HepG2 (cell line): ENCODE data around the gene YIF1B. TPM values are rescaled to one million over a fixed set of nuclear protein-coding genes. Genes with fewer than 3 reads are reported as not detected.

ENCODE experiments used
- ATAC-seq: fragments of 200-7000 bp; cut with Tn5 transposase; 3 replicates; pipeline ENCODE4 v1.9.1; 2020; ENCODE audit warnings: mild to moderate bottlenecking, moderate library complexity
- BruUV-seq: library from RNA; stranded (reverse); fragments of 400-500 nt; replicated peaks from 2 replicates; lab custom pipeline; 2021; lab: Mats Ljungman, UMichigan
- CTCF ChIA-PET: fragments of 300-600 bp; formaldehyde crosslinking; extraction: SDS; loops from one replicate; lab custom pipeline; 2021; ENCODE audit warnings: low total read pairs, inconsistent platforms, low intra/inter-chr PET ratio; lab: Yijun Ruan, JAX
- POLR2A ChIA-PET: fragments of 350-600 bp; sonication (Branson Sonifier 250); formaldehyde crosslinking; loops from one replicate; lab custom pipeline; 2020; ENCODE audit warnings: antibody characterized with exemption, inconsistent platforms; lab: Yijun Ruan, JAX
- DNase-seq: peaks from one replicate; pipeline ENCODE4 v3.0.0-alpha.2; 2015; ENCODE audit warnings: low spot score
- FAIRE-seq: peaks from 3 replicates; lab custom pipeline; 2011; peaks lifted over from hg19 to GRCh38; lab: Jason Lieb, UNC
- H2AFZ ChIP-seq: one replicate; pipeline ENCODE4 v1.6.1; 2011; ENCODE audit warnings: low read length, inconsistent platforms
- H3K27ac ChIP-seq: fragments of 300-600 bp; 3 replicates; pipeline ENCODE4 v1.8.0; 2011; ENCODE audit warnings: mixed run types, mild to moderate bottlenecking, mixed read lengths, low read length, inconsistent platforms; ENCODE audit not compliant: insufficient read depth; ENCODE audit errors: extremely low read length
- H3K27me3 ChIP-seq, 2 experiments: fragments of 200-600 bp in 1 of 2; 2 replicates in 1 of 2; 3 replicates in 1 of 2; pipeline versions ENCODE4 v1.6.0 to v1.8.0; 2011; ENCODE audit warnings: low read length in 2 of 2, mild to moderate bottlenecking in 2 of 2, moderate library complexity in 2 of 2, inconsistent platforms in 1 of 2; ENCODE audit not compliant: insufficient read depth in 2 of 2, control insufficient read depth in 1 of 2
- H3K36me3 ChIP-seq, 2 experiments: fragments of 200-600 bp in 1 of 2; replicated peaks in 1 of 2; 2 replicates in 1 of 2; 3 replicates in 1 of 2; pipeline versions ENCODE4 v1.5.1 to v1.8.0; 2011; ENCODE audit warnings: low read length in 2 of 2, inconsistent platforms in 1 of 2; ENCODE audit not compliant: insufficient read depth in 2 of 2, control insufficient read depth in 1 of 2
- H3K4me1 ChIP-seq: 2 replicates; pipeline ENCODE4 v1.5.1; 2012; ENCODE audit warnings: low read length, inconsistent platforms; ENCODE audit not compliant: insufficient read depth
- H3K4me2 ChIP-seq: 2 replicates; pipeline ENCODE4 v1.6.0; 2011; ENCODE audit warnings: low read depth, low read length, inconsistent platforms
- H3K4me3 ChIP-seq, 3 experiments: fragments of 200-600 bp in 1 of 3; sonication (generic), shearing (Covaris generic) in 1 of 3; replicated peaks in 1 of 3; 2 replicates each; pipeline ENCODE4 v1.5.1; 2011 to 2016; ENCODE audit warnings: low read length in 3 of 3, inconsistent platforms in 2 of 3, low read depth in 2 of 3, mild to moderate bottlenecking in 2 of 3, control low read depth in 1 of 3, mixed read lengths in 1 of 3; ENCODE audit not compliant: insufficient read depth in 1 of 3
- H3K79me2 ChIP-seq: one replicate; pipeline ENCODE4 v1.6.1; 2011; ENCODE audit warnings: low read length, inconsistent platforms; ENCODE audit not compliant: insufficient read depth
- H3K9ac ChIP-seq: 2 replicates; pipeline ENCODE4 v1.6.0; 2011; ENCODE audit warnings: mild to moderate bottlenecking, low read depth, low read length, inconsistent platforms; ENCODE audit not compliant: insufficient read depth
- H3K9me3 ChIP-seq: 2 replicates; pipeline ENCODE4 v1.5.1; 2012; ENCODE audit warnings: mild to moderate bottlenecking, low read length
- H4K20me1 ChIP-seq: 2 replicates; pipeline ENCODE4 v1.6.0; 2011; ENCODE audit warnings: inconsistent platforms, mild to moderate bottlenecking, low read length, moderate library complexity; ENCODE audit not compliant: insufficient read depth
- CREB3 ChIP-seq: sonication (generic); formaldehyde crosslinking; IDR thresholded peaks from 2 replicates; pipeline ENCODE4 v1.5.0; 2020; ENCODE audit warnings: missing genetic modification reagents
- CTCF ChIP-seq: sonication (generic); formaldehyde crosslinking; IDR thresholded peaks from 2 replicates; pipeline ENCODE4 v1.5.0; 2020; ENCODE audit warnings: mild to moderate bottlenecking, missing genetic modification reagents, moderate library complexity
- EED ChIP-seq: sonication (generic); formaldehyde crosslinking; IDR thresholded peaks from 2 replicates; pipeline ENCODE4 v1.5.0; 2020; ENCODE audit warnings: mild to moderate bottlenecking, missing genetic modification reagents
- ELF4 ChIP-seq: sonication (generic); formaldehyde crosslinking; IDR thresholded peaks from 2 replicates; pipeline ENCODE4 v1.5.0; 2020; ENCODE audit warnings: missing genetic modification reagents, mild to moderate bottlenecking, moderate library complexity, borderline replicate concordance
- HMGXB4 ChIP-seq, 2 experiments: sonication (generic) in 1 of 2; formaldehyde crosslinking in 1 of 2; IDR thresholded peaks; 2 replicates each; pipeline versions ENCODE4 v1.4.0 to v1.6.1; 2018 to 2020; ENCODE audit warnings: missing genetic modification reagents in 2 of 2, borderline replicate concordance in 1 of 2, low read depth in 1 of 2, mild to moderate bottlenecking in 1 of 2, missing biosample characterization in 1 of 2
- KDM5A ChIP-seq: fragments of 200-600 bp; sonication (generic); IDR thresholded peaks from 2 replicates; pipeline ENCODE4 v1.7.0; 2018; ENCODE audit warnings: antibody characterized with exemption, mild to moderate bottlenecking, low read length, borderline replicate concordance
- TCF12 ChIP-seq, 2 experiments: fragments of 450-650 bp in 1 of 2; sonication (generic) in 1 of 2; formaldehyde crosslinking in 1 of 2; IDR thresholded peaks; 2 replicates each; pipeline versions ENCODE4 v1.6.1 to v1.8.0; 2017 to 2022; ENCODE audit warnings: antibody characterized with exemption in 1 of 2, mild to moderate bottlenecking in 1 of 2, missing genetic modification reagents in 1 of 2, moderate library complexity in 1 of 2
- ZFX ChIP-seq: sonication (generic); formaldehyde crosslinking; IDR thresholded peaks from 2 replicates; pipeline ENCODE4 v1.4.0; 2020; ENCODE audit warnings: mild to moderate bottlenecking, low read depth, missing genetic modification reagents, moderate library complexity
- ZNF276 ChIP-seq: sonication (generic); formaldehyde crosslinking; IDR thresholded peaks from 2 replicates; pipeline ENCODE4 v1.4.0; 2020; ENCODE audit warnings: mild to moderate bottlenecking, low read depth, missing genetic modification reagents
- WGBS: methylation state at CpG from one replicate; pipeline ENCODE4 v1.1.6; 2017; ENCODE audit warnings: low lambda C conversion rate; 5-methylcytosine and 5-hydroxymethylcytosine counted together
- in situ Hi-C: cut with HindIII; loops from 2 replicates; pipeline ENCODE4 v1.10.0; 2017; ENCODE audit warnings: low pct_unique_long_range_greater_than_20kb; ENCODE audit not compliant: extremely low pct_ligation_motif_present
- intact Hi-C: fragments of 100-400 bp; cut with micrococcal nuclease; formaldehyde crosslinking; loops from one replicate; pipeline ENCODE4 v1.10.0; 2022; ENCODE audit not compliant: unreplicated experiment
- polyA plus RNA-seq, 8 experiments: library from polyadenylated mRNA; depleted of rRNA in 3 of 8; stranded (reverse) in 7 of 8; unstranded in 1 of 8; fragments of >200 nt; fragmentation: Illumina TruSeq in 4 of 8; extraction: Trizol in 4 of 8; gene quantifications; 2 replicates each; pipeline versions ENCODE4 v1.2.1 to v1.2.3, GENCODE V29; 2011 to 2016; ENCODE audit warnings: low read depth in 4 of 8, missing spikeins in 1 of 8, mixed read lengths in 1 of 8; ENCODE audit not compliant: insufficient read depth in 1 of 8
- total RNA-seq, 5 experiments: library from RNA; depleted of rRNA; stranded (reverse); fragments of >200 nt; fragmentation: Illumina TruSeq; extraction: Trizol; gene quantifications; 2 replicates each; pipeline ENCODE4 v1.2.3, GENCODE V29; 2016; ENCODE audit warnings: low read depth in 1 of 5
- TF ChIP-seq, protein P1 (sequence below): sonication (generic); formaldehyde crosslinking; IDR thresholded peaks from 2 replicates; pipeline ENCODE4 v1.4.0; 2020; ENCODE audit warnings: missing genetic modification reagents, borderline replicate concordance

YIF1B gene
- total and polyA plus RNA-seq, 2 of the 13 experiments (the other 11 are each of a cell fraction or from before 2014, with no cell fraction given): 41.4 to 85.2 TPM

DNA sequence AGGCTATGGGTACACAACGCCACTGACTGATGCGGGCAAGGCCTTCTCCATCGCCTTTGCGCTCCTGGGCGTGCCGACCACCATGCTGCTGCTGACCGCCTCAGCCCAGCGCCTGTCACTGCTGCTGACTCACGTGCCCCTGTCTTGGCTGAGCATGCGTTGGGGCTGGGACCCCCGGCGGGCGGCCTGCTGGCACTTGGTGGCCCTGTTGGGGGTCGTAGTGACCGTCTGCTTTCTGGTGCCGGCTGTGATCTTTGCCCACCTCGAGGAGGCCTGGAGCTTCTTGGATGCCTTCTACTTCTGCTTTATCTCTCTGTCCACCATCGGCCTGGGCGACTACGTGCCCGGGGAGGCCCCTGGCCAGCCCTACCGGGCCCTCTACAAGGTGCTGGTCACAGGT is 10.8 kb upstream of the YIF1B start:
- ChIA-PET CTCF (no interaction called here), POLR2A (no interaction called here)
- no peak for FAIRE-seq
- Histone ChIP-seq H3K4me3 (no peak overlapping the region), H3K4me2 (no peak overlapping the region), H3K27ac (no peak overlapping the region), H3K27me3 (peaks cover under 1 to 18% of the 10 kb centered on the region in 2 experiments; a peak in 3 of 5 replicates), H4K20me1 (no peaks in the 10 kb centered on the region), H3K9ac (no peak overlapping the region), H3K79me2 (no peaks in the 10 kb centered on the region), H3K4me1 (no peaks in the 10 kb centered on the region), H2AFZ (no peak overlapping the region), H3K9me3 (no peaks in the 10 kb centered on the region), H3K36me3 (no peaks in the 10 kb centered on the region)
- BruUV-seq: no TSS peak
- intact Hi-C loops: no loop called here
- in situ Hi-C loops: no loop called here
- WGBS: 75% methylated on average over 9 of the region's 22 CpGs
- DNase-seq: no peak
- no peak for ATAC-seq
- TF ChIP-seq, protein P1, sequence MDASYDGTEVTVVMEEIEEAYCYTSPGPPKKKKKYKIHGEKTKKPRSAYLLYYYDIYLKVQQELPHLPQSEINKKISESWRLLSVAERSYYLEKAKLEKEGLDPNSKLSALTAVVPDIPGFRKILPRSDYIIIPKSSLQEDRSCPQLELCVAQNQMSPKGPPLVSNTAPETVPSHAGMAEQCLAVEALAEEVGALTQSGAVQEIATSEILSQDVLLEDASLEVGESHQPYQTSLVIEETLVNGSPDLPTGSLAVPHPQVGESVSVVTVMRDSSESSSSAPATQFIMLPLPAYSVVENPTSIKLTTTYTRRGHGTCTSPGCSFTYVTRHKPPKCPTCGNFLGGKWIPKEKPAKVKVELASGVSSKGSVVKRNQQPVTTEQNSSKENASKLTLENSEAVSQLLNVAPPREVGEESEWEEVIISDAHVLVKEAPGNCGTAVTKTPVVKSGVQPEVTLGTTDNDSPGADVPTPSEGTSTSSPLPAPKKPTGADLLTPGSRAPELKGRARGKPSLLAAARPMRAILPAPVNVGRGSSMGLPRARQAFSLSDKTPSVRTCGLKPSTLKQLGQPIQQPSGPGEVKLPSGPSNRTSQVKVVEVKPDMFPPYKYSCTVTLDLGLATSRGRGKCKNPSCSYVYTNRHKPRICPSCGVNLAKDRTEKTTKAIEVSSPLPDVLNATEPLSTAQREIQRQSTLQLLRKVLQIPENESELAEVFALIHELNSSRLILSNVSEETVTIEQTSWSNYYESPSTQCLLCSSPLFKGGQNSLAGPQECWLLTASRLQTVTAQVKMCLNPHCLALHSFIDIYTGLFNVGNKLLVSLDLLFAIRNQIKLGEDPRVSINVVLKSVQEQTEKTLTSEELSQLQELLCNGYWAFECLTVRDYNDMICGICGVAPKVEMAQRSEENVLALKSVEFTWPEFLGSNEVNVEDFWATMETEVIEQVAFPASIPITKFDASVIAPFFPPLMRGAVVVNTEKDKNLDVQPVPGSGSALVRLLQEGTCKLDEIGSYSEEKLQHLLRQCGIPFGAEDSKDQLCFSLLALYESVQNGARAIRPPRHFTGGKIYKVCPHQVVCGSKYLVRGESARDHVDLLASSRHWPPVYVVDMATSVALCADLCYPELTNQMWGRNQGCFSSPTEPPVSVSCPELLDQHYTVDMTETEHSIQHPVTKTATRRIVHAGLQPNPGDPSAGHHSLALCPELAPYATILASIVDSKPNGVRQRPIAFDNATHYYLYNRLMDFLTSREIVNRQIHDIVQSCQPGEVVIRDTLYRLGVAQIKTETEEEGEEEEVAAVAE (CRISPR knock-in tag): no peak
- TF ChIP-seq TCF12 (IDR thresholded peaks at IDR 0.05) (no peak), TCF12 (CRISPR knock-in tag; IDR thresholded peaks at IDR 0.05) (no peak), CREB3 (CRISPR knock-in tag) (no peak), ZFX (CRISPR knock-in tag) (no peak), ELF4 (no peak), EED (CRISPR knock-in tag) (no peak), CTCF (CRISPR knock-in tag) (no peak), KDM5A (no peak), HMGXB4 (CRISPR knock-in tag; IDR thresholded peaks at IDR 0.05; ENCODE audit: borderline replicate concordance in 1 of 2, low read depth in 1 of 2) (no peak), ZNF276 (CRISPR knock-in tag) (no peak)
